GM08714 (cell line): Measurements from ENCODE around the gene PKHD1.
"Not testable (repeated sequence)": the region's sequence is repeated elsewhere in the genome, so short reads cannot be mapped to it uniquely, and the experiment has no call there.

ENCODE experiments used
- H3K4me3 ChIP-seq: fragments of 200-500 bp; sonication (Bioruptor generic); 2 replicates; pipeline ENCODE4 v1.5.1; 2014; ENCODE audit warnings: mild to moderate bottlenecking, low read length, inconsistent platforms
- ZNF274 ChIP-seq: IDR thresholded peaks from 2 replicates; pipeline ENCODE4 v1.6.1; 2012; ENCODE audit warnings: mild to moderate bottlenecking, low read depth, low read length

Gene PKHD1

DNA sequence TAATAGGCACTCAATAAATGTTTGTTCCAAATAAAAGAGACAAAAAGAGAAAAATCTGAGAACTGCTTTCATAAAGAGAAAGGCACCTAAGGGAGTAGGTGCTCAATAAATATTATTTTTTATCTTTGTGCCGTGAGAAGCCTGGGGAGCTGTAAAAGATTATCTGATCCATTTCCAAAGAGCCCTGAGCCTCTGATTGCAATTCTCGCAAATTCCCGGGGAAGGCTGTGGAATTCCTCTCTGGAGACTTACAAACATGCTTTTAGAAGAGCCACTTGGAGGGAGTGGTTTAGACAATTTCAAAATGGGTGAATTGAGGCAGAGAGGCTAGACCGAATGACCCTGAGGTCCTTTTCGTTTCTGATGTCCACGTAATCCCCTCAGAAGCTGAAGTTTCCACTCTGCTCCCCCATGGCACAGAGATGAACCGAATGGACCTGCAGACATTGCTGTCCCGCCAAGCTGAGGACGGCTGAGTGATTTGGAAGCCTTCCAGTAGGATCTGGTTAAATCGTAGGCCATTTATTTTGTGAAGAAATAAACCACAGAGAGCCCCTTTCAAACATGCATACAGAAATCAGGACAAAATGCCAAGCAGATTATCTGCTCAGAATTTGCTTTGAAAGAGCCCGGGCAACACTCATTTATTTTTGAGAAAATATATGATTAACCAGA is 77.8 kb downstream of the PKHD1 start:
- TF ChIP-seq ZNF274: no peak
- no peak overlapping the region for H3K4me3 ChIP-seq

DNA sequence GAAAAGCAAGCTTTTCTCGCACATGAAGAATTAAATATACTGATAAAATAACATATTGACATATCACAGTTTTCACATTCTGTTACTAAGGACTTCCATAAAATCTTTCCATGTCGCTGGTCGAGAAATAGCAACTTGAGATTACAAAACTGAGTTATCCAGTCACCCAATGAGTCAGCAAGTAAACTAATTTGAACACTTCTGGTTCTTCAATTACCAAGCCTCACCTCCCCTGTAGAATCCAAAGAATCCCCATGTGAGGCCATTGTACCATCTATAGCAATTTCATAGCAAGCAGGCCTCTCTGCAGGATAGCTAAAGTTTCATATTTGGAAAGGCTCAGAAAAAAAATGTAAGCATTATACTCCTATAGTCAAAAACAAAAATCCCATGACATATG is 87.3 kb downstream of the PKHD1 start:
- H3K4me3 ChIP-seq: no peak overlapping the region
- no peak for TF ChIP-seq ZNF274

DNA sequence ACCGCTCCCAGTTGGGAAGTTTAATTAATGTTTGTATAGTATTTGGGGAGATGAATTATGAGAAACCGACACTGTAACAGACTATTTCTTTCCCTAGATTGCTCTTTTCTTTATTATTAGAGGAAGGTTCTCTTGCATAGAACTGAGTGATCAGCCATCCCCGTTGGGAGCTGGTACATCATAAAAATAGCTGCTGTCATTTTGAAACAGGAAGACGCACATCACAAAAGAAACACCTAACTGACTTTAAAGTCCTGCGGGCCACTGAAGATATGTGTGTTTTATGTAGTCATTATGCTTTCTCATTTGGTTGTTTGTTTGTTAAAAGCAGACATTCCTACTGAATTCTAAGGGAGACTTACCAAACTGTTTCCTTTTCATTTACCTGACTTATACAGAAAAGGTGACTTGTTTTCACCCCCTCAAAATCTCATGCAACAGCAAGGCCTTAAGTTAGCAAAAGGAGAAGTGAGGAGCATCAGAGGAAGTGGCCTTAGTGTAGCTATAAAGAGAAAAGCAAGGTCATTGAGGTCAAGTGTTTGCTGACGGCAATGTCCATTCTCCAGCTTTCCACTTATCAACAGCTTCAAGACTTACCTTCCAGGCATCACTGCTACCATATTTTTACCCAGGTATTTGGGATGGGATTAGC is 91.0 kb downstream of the PKHD1 start:
- TF ChIP-seq ZNF274: no peak
- H3K4me3 ChIP-seq: no peak overlapping the region

DNA sequence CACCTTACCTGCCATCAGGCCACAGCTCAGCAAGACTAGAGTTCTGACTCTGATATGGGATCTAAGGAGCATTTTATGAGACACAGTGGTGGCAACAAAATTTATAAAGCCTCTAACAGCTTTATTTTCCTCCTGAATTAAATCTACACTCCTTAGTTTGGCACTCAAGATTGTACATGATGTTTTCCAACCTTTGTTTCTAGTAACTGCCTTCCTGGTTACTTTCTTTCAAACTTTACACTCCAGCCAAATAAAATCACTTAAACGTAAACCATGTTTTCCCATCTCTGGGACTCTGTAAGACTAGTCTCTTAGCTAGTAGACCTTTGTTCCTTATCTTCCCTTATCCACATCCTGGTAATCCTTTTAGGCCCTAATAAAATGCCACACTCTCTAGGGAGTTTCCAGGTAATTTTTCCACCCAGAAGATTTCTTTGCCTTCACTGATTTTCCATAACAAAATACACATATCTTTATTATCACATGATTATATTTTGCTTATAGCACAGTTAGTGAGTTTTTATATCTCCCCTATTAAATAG is 92.1 kb downstream of the PKHD1 start:
- TF ChIP-seq ZNF274: no peak
- H3K4me3 ChIP-seq: no peak overlapping the region

DNA sequence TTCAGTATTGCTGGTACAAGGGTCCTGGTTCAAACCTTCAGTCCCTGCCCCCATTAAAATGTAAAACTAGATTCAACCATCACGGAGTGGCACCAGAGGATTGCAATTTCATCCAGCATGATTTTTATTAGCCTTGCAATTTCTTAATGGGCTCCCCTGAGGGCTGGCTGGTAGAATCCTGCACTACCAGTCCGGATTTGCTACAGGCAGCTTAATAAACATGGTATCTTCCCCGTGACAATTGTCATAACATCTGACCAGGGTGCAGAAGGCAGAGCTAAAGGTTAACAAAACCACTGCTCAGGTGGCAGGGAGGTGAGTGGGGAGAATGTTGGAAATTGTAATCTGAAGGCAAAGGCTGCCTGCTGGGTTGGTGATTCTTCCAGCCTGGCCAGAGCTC is 94.5 kb downstream of the PKHD1 start:
- H3K4me3 ChIP-seq: no peak overlapping the region
- no peak for TF ChIP-seq ZNF274

DNA sequence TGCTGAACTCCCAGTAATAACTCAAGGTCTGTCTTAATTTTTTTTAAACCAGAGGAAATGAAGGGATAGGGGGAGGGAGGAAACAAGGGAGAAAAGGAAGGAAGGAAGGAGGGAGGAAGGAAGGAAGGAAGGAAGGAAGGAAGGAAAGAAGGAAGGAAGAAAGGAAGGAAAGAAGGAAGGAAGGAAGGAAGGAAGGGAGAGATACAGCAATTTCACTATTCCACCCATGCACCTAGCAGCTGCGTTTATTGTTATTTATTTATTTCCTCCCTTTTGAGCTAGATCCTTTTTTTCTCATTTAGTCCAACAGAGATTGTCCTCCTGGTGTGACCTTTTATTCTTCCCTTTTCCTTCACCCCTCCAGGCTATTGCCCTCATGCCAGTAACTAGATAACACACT is 97.6 kb downstream of the PKHD1 start:
- H3K4me3 ChIP-seq: no peak overlapping the region
- TF ChIP-seq ZNF274: no peak

DNA sequence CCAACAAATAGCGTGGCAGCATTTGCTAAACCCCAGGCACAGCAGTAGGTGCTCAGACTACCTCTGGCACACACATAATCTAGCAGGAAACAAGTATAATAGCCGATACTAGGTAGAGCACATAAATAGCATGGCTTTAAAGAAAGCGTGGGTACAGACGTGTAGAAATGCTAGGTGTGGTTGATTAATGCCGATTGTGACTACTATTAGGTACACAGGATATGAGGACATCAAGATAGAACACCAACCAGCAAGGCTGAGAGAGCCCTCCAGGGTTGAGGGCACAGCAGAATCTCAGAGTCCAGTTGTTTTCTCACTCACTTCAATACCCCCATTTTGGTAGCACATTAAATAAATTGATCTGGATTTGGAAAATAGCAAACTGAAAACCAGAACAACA is 100.5 kb downstream of the PKHD1 start:
- H3K4me3 ChIP-seq: no peak overlapping the region
- TF ChIP-seq ZNF274: no peak

DNA sequence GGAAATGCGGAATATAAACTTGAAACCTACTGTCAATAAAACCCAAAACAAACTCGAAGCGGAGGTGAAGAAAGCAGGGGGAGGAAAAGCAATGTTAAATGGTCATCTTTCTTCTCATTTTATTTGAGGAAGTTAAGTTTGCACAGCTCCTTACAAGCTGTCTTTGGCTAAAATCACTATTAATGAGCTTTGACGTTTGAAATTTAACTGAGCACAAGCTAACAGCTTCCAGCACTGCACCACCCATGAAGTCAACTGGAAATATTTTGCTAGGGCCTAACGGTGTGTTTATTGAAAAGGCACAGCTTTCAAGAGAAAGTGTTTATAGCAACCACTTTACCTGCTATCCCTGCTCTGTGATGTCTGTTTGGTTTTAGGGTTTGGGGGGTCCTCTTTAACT is 103.8 kb downstream of the PKHD1 start:
- TF ChIP-seq ZNF274: no peak
- H3K4me3 ChIP-seq: no peak overlapping the region

DNA sequence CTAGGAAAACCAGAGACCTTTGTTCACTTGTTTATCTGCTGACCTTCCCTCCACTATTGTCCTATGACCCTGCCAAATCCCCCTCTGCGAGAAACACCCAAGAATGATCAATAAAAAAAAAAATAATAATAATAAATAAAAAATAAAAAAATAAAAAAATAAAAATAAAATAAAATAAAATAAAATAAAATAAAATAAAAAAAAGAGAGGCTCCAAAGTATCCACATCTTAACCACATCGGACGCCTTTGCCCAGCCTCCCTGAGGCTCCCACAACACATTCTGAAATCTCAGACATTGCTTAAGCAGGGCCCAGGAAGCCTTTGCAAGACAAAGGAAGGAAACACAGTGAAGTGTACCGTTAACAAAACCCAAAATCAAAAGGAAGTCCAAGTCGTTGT is 104.7 kb downstream of the PKHD1 start:
- not testable (repeated sequence) for H3K4me3 ChIP-seq

DNA sequence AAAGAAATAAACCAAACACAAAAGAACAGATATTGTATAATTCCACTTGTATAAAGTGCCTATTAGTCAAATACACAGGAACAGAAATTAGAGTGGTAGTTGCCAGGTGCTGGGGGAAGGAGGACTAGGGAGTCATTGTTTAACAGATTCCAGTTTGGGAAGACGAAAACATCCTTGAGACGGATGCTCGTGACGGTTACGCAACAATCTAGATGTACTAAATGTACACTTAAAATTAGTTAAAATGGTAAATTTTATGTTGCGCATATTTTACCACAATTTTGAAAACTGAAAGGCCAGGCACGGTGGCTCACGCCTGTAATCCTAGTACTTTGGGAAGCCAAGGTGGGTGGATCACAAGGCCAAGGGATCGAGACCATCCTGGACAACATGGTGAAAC is 111.0 kb downstream of the PKHD1 start:
- no peak overlapping the region for H3K4me3 ChIP-seq
- no peak for TF ChIP-seq ZNF274

DNA sequence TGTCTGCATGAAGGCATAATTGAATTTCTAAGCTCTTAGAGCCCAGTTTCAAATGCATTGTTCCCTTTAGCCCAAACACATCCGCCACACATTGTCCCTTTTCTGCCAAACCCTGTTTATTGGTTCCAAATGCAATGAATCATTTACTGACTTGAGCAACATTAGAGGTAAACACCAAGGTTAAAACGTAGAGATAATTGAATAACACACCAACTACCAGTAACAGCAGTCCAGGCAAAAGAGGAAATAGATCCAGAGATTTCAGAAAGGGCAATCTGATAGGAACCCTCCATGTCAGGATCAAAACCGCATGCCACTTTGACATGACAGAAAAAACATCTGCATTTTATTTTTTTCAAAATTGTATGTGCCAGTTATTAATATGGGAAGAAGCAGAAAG is 114.8 kb downstream of the PKHD1 start:
- TF ChIP-seq ZNF274: no peak
- no peak overlapping the region for H3K4me3 ChIP-seq

DNA sequence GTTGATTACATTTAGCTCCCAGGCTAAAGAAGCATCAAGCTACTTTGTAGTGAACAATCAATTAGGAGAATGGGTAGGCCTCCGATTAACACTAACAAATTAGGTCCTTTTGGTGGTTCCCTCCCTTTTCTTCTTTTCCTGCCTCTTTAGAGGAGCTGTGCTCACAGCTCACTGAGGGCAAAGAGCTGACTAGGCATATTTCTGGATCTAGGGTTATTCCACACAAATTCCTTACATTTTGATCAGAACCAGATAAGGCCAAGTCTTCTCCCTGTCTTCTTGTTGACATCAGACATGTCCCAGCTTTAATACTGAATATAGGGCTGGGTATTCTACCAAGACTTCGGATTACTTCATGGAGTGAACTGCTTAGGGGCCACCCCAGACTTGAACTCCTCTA is 119.1 kb downstream of the PKHD1 start:
- no peak overlapping the region for H3K4me3 ChIP-seq
- TF ChIP-seq ZNF274: no peak

DNA sequence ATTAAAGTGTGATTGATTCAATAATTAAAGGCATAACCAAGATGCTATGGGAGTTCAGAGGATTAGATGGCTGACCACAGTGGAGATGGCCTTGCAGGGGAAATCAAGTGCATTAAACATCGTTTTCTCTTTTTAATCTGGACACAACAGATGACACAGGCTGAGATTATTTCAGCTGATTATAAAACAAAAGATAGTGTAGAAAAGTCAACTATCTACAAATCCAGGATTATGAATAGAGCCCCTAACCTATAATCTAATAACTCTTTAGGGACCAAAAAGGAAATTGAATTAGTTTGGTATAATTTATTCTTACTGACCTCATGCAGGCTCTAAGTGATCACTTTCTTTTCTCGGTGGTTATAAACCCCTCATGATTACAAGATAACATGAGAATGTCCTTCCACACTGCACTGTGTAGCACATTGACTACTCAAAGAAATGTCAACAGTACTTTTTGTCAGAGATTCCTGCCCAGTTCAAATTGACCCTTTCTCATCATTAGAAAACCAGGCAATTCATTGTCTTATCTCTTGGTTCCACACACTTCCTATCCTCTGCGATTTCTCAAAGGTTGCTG is 122.1 kb downstream of the PKHD1 start:
- H3K4me3 ChIP-seq: no peak overlapping the region
- no peak for TF ChIP-seq ZNF274

DNA sequence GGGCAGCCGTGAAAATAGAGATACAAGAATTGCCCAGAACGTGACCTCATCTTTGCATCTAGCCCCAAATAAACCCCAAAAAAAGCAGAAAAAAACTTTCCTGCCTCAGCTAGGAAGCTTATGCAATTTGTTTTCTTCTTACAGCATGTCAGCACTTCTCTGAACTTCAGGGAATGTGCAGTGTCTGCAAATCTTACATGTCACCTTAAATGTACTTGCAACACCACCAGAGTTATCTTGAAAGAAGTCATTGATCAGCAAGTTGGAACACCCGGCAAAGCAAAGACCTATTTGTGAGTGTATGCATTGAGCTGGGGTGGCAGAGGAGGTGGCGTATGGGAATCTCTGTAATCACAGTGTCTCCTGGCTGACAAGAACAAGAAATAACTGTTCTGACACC is 123.4 kb downstream of the PKHD1 start:
- no peak overlapping the region for H3K4me3 ChIP-seq
- no peak for TF ChIP-seq ZNF274

DNA sequence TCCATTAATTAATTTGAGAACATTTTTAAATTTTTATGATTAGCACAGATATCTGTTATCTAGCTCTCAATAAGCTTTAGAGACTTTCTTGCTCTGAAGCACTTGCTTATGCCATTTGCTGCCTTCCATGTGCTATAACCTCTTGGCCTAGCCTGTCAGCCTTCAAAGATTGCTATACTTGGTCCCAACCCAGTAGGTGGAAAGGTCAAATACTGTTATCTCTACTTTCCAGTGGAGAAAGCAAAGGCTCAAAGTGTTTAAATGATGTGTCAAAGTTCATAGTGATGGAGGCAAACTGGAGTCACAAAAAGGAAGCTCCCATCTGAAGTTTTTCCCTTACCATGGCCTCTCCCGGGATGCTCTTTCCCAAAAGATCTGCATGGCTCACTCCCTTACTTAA is 125.1 kb downstream of the PKHD1 start:
- TF ChIP-seq ZNF274: no peak
- no peak overlapping the region for H3K4me3 ChIP-seq
